ENCODE results near the gene RGS10. TPM values are rescaled to one million over a fixed set of nuclear protein-coding genes. Genes with fewer than 3 reads are reported as not detected.

RGS10 gene
- polyA plus RNA-seq, 4 donors, result 29.7 to 36.7 (median 32.3) TPM

DNA sequence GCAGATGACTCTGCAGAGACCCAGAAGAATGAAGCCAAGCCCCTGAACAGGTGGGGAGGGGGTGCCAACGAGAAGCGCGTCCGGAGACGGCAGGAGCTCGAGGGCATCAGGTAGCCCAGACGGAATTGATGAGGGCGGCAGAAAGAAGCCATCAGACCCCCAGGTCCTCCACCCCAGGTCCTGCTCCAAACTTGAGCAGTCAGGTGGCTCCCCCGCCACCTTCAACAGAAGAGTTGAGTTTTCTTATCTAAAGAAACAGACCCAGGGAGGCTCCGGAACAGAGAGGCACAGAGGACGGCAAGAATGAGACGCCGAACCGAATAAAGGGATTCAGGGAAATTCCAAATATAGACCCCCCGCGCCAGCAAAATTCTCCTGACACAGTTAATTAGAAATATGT is 22.2 kb downstream of the RGS10 start:
- DNase-seq (ENCODE audit: low read depth in 4 of 4, low spot score in 2 of 4), result no peak

DNA sequence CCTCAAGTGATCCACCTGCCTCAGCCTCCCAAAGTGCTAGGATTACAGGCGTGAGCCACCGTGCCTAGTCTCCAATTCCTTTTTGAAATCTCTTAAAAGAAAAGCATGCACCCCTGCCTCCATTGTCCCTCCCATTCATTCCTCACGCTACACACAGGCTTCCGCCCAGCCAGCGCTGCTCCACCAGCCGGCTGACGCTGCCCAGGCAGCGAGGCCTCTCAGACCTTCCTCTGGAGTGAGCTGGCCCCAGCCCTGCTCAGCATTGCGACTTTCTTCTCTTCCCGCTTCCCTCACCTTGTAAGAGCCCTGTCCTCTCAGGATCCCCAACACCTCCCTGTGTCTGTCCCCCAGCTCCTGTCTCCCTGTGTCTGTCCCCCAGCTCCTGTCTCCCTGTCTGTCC is 23.6 kb downstream of the RGS10 start:
- no peak for DNase-seq (ENCODE audit: low read depth in 4 of 4, low spot score in 2 of 4)

DNA sequence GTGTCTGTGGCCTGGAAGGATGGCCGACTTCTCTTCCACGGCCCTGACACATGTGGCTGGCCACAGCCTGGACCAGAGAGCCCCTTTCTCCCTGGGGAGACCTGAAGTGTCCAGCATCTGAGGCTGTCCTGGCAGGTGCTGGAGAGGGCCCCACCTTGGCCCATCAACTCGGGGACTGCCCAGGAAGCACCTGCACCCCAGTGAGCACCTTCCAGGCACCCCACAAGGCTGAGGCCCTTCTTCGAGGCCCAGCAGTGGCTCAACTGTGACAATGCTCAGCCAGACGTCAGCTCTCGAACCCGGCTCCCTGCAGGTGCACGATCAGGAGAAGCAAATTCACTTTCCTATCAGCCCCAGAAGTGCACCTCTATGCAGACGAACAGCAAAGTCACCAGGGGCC is 24.3 kb downstream of the RGS10 start:
- DNase-seq (ENCODE audit: low read depth in 4 of 4, low spot score in 2 of 4), result no peak

DNA sequence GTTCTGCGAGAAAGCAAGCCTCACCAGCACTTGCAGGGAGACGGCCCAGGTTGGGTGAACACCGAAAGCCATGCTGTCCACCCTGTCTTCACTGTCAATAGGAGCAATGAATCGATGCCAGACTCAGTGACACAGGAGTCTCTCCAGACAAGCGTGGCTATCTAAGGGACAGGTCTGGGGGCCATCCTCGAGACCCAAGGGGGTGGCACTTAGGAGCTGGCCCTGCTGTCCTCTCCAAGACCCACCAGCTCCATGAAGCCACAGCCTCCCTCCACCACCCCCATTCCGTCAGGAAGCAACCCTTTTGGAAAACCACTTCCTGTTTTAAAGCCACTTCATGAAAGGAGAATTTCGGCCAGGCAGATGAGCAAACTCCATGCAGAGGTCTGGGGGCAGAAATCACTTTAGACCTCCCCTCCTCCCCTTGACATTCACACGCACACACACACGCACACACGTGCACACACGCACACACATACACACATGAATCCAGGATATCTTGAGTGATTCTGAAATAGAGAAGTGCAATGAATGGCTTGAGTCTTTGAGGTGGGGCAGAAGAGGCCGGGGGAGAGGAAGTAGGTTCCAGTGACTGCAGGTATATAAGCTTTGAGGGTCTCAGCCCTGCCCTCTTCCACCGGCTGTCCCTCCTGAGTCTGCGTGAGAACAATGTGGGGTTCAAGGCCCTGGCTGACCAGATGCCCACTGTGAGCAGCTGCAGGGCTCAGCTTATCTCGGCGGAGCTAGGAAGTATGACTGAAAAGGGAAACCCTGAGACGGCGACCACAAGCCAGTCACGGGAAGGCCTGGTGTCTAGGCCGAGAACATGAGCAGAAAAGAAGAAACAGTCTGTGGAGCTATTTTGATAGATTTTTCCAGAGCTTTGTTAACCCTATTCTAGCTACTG is 25.0 kb downstream of the RGS10 start:
- no peak for DNase-seq (ENCODE audit: low read depth in 4 of 4, low spot score in 2 of 4)

DNA sequence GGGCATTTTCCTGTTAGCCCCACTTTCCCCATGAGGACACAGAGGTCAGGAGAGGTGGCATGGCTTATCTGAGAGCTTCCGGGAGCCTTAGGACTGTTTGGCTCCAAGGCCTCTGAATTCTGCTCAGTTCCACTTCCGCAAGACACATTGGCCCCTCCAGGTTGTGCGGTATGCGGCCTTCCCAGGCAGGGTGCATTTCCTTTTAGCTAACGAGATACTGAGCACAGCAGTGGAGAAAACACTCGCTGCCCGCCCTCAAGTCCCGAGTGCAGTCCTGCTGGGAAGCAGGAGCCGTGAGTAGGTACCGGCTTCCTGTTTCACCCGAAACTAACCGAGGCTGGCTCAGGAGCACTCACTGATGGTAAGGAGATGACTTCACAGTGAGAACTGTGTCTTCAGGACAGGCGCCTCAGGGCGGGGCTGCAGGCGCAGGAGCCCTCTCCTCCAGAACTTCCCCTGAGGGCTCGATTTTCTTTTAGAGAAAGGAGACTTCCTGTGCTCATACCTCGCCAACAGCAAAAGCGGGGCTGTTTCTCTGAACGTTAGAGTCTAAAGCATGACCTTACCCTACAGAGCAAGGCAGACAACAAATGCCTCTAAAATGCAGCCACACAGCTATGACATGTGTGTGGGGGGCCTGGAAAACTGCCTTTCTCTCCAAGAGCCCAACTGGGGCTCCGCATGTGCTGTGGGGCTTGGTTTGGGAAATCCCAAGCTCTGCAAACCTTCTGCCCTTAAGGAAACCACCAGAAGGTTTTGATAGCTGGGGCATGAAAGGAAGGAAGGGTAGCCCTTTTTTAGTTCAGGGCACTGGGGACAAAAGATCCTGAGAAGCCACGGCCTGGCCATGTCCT is 25.9 kb downstream of the RGS10 start:
- no peak for DNase-seq (ENCODE audit: low read depth in 4 of 4, low spot score in 2 of 4)

DNA sequence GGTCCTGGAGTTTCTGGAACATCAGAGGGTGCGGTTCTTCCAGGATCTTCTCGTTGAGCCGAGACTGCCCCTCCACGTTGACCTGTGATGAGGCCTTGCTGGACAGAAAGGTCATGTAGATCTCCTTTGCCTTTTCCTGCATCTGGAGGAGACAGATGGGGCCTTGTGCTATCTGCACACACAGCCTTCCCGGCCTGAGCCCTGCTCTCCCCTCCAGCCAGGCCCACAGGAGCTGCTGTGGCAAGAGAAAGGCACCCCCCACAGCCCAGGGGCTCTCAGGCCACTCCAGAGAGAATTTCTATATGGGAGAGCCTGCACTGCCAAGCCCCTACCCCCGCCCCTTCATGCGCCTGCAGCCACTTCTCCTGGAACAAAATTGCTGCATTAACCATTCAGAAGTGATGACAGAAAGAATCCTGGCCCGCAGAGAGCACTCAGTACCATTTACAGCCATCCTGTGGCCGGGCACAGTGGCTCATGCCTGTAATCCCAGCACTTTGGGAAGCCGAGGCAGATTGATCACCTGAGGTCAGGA is 26.9 kb downstream of the RGS10 start:
- no peak for DNase-seq (ENCODE audit: low read depth in 4 of 4, low spot score in 2 of 4)

DNA sequence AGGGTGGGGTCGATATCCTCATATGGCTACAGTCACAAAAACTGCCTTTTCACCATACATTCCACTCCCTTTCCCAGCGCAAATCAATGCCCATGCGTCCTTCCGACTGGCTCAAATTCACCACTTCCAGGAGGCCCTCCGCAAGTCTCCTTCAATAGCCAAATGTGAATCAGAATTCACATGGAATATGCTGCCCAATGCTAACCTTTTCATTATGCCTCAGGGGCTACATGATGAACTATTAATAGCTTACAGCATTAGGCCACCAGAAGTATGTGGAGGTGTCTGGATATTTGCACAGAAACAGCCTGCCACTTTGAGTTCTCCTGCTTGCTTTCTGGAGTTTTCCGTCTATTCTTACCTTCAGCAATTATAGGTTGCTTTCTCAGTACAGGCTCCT is 27.7 kb downstream of the RGS10 start:
- DNase-seq (ENCODE audit: low read depth in 4 of 4, low spot score in 2 of 4), result no peak

DNA sequence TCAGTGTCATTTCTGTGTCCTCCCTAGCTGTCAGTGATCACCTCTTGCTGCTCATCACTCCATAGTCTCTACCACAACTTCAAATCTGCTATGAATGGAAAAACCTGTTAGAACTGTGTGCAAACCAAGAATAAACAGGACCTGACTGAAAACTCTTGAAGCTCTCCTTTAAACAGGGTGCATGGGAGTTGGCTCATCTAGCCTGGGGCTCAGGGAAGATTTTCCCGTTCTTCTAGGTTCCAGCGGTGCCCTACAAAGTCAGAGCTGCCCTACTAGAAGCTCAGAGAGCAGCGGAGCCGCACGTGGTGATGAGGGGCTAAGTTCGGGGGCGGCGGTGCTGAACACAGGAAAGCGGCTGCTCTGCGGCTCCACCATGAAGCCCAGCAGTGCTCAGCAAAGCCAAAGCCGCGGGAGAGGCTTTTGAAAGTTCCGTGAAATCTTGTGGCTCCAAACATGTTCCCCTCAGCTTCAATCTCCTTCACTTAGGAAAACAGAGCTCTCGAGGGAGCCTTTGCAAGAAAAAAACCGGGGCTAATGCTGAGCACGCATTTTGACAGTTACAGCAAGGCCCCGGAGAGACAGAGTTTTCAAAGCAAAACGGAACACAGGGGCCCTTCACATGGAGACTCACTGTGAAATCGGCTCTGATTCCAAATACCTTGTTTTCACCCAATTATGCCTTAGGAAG is 30.5 kb downstream of the RGS10 start:
- no peak for DNase-seq (ENCODE audit: low read depth in 4 of 4, low spot score in 2 of 4)

DNA sequence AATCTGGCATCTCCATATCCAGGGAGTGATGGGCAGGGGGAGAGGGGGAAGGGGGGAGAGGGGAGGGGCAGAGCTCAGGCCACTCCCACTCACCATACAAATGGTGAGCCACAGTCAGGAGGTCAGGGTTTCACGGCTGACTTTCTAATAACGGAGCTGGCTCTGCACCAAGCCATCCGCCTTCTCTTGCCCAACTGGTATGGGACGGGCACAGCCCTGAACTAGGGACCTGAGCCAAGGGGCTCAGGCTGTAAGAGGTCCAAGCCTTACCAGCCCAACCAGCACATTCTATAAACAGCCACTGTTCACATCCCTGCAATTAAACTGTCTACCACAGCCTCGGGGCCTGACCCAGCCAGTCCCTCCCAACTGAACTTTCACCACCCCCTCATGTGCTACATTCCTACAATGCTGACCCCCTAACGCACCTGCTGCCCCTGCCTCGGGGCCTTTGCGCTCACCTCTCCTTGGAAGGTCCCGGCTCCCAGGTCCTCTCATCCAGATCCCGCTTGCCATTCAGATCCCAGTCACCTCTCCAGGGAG is 32.5 kb downstream of the RGS10 start:
- no peak for DNase-seq (ENCODE audit: low read depth in 4 of 4, low spot score in 2 of 4)

DNA sequence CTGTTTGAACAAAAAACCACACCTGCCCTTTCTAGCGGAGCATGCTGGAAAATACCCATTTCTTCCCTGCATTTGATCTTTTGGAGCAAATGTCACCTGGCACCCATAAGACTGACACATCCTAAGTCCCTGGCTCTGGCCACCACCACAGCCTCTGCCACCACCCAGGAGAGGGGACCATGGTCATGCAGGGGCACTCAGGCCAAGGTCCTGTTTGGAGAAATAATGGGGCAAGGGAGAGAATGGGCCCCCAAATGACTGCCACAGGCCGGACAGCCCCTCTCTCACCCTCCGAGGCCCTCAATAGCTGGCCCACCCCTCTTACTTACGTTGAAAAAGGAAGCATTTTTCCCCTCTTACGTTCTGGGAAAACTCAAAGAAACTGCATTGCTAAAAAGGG is 35.4 kb downstream of the RGS10 start:
- no peak for DNase-seq (ENCODE audit: low read depth in 4 of 4, low spot score in 2 of 4)

DNA sequence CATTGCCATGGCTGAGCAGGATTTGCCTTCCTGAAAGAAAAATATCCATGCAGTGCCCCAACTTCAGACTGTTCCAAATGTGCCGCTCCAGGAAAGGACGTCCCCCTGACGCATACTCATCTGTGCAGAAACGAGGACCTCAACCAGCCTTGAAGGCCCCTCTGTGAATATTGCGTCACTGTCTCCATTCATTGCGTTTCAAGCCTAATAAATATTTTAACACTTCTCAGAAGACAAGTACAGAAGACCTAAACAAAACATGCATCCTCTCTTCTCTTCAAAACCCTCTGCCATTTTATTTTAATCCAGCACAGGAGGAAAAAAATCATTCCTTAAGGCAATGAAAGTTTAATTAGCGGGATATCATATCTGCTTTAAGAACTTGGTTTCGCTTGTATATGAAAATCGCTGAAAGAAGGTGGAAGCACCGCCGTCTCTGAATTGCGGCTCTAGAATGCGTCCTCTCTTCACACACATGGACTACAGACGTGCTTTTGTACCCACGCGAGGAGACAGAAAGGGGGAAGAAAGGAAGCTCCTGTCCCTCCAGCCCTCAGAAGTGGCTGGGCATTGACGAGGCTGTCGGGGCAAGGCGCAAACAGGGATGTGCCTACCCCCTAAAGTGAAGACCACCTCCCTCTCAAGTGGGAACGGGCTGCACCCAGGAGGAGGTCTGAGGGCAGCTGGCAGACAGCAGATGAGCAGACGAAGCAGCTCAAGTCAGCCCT is 36.8 kb downstream of the RGS10 start:
- DNase-seq (ENCODE audit: low read depth in 4 of 4, low spot score in 2 of 4), result no peak

DNA sequence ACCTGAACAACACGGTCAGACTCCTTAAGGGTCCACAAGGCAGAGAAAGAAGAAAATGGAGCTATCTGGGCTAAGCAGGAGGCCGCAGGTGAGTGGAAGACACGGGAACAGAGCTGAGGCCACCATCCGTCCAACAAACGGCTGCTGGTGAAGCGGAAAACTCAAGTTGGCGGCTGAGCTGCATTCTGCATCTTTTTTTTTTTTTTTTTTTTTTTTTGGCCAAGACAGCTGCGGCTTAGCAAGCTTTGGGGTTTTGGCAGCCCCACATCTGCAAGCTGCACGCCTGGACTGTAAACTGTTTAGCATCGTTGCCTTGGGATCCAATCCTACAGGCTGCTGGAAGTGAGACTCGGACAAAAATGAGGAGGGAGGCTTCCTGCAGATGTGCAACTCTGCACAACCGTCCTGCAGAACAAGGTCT is 37.4 kb downstream of the RGS10 start:
- no peak for DNase-seq (ENCODE audit: low read depth in 4 of 4, low spot score in 2 of 4)

DNA sequence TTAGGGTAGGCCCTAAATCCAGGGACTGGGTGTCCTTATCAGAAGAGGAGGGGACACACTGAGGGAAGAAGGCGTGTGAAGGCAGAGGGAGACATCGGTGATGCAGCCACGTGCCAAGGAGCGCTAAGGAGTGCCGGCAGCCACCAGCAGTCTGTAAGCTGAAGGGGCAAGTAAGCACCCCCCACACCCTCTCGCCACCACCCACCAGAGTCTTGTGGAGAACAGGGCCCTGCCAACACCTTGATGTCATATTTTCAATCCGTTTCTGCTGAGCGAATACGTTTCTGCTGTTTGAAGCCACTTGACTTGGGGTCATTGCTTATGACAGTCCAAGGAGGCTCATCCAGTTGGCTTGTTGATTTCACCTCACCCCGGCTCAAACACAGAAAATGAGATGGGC is 37.9 kb downstream of the RGS10 start:
- DNase-seq (ENCODE audit: low read depth in 4 of 4, low spot score in 2 of 4), result no peak

DNA sequence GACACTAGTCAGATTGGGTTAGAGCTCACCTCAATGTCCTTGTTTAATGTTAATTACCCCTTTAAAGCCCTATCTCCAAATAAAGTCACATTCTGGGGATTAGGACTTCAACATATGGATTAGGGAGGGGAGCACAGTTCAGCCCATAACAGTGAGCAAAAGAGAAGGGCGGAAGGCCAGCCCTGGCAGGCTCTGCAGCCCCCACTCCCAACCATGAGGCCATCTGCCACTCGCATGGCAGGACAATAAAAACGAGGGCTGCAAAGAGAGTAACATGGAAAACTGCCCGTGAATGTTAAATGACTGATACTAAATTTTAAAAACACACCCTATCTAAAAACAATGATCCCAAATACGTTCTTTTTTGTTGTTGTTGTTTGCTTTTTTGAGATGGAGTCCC is 38.7 kb downstream of the RGS10 start:
- DNase-seq (ENCODE audit: low read depth in 4 of 4, low spot score in 2 of 4), result no peak

DNA sequence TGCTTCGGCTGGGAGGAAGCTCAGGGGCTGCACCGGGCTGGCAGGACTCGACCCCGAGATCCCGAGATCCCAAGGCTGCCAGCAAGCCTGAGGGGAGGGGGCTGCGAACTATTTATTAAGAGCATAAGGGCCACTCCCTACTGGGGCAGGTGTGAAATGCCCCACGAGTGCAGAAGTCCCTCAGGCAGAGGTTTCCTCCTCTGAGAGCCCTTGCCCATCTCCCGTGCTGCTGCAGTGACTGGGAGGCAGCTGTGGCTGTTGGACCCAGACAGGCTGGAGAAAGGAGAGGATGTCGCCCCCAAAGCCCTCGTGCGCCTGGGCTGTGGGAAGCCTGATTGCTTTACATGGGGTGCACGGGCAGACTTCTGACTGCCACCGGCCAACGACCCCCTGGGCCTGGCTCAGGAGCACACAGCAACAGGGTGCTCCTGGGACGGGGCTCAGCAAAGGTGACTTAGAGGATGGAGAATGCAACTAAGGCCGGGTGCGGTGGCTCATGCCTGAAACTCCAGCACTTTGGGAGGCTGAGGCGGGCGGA is 39.8 kb downstream of the RGS10 start:
- DNase-seq (ENCODE audit: low read depth in 4 of 4, low spot score in 2 of 4), result no peak

DNA sequence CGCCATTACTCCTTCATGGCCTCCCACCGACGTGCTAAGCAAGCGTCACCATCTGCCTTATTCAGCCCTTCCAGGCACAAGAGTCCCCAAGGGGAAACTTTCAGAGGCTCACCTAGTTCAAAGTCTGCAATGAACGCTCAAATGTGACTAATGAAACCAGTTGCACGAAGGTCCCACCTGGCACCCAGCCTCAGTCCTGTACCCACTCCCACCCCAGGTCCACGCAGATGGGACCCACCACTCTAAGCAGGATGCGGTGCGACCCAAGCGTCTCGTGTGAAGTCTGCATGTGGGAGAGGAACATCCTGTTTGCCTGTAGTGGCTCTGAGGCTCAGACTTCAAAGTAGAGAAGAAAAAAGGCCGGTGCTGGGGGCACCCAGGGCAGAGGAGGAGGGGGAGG is 40.3 kb downstream of the RGS10 start:
- no peak for DNase-seq (ENCODE audit: low read depth in 4 of 4, low spot score in 2 of 4)

DNA sequence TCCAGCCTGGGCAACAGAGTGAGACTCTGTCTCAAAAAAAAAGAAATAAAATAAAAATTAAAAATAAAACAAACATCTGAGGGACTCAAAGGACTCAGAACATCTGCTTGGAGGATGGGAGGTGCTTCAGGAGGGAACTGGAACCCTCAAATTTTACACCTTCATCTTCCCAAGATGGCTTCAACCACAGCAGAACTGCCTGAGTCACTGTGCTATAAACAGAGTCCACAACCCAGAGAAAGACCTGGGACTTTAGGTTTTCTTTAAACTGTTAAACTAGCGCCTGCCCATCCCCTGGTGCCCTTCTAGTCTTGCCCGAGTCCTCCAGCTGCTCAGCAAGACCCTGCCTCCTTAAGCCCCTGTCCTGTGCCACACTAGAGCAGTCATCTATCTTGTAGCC is 40.8 kb downstream of the RGS10 start:
- no peak for DNase-seq (ENCODE audit: low read depth in 4 of 4, low spot score in 2 of 4)

DNA sequence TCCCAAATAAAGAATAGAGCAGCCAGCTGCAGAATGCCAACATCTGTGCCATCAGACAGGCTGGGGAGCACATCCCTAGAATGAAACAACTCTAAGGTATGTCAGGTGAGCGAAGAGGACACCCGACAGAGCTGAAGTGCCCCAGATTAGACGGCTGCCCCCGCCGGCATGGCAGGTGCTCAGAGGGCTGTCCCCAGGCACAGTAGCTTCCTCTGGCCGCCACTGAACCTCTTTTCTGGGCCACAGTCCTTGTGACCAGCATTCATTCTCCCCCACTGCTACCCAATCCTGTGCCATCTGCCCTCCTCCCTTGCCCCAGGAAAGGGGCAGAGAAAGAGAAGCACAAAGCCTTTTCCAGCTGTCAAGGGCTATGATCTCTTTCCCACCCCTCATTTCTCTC is 41.7 kb downstream of the RGS10 start:
- no peak for DNase-seq (ENCODE audit: low read depth in 4 of 4, low spot score in 2 of 4)

DNA sequence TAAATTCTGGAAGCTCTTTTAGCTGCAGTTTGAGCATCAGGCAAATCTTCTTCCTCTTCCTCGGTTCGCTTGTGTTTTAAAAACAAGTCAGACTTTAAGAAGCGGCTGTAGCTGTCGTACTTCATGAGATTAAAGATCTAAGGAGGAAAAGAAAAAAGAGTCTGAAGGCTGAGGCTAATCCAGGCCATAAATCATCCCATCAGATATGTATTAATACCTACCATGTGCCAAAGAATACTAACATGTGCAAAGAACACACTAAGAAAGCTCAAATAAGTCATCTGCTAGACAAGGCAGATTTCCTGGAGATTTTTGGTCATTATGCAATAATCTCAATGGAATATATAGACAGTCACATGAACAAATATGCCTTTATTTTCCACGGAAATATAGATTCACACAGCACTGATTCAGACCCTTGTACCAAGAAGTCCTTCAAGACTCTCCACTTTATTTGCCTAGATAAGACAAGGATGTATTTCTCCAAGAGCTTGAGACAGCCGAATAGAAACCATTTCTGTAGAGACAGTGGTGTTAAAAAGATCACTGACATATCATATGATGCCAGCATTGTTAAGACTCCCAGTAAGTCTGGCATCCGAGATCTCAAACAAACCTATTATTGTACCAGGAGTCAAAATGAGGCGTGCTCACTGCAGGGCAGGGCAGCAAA is 42.3 kb downstream of the RGS10 start:
- no peak for DNase-seq (ENCODE audit: low read depth in 4 of 4, low spot score in 2 of 4)
